Inflammatory macrophage treated with lipopolysaccharide for 4 hours (primary cell): ENCODE data around the gene RPL10A.

Experiments
- DNase-seq: peaks from one replicate; pipeline ENCODE4 v3.0.0-alpha.2; 2020

The RPL10A gene

GRCh38 chr6:35477028-35477427 lies 8.8 kb downstream of the RPL10A start:
- no peak for DNase-seq

- no peak for DNase-seq
Observed at GRCh38 chr6:35477551-35478179, 9.5 kb downstream of the RPL10A start.

- DNase-seq = no peak
Observed at GRCh38 chr6:35478259-35478658, 10.1 kb downstream of the RPL10A start.

GRCh38 chr6:35480176-35480575 lies 12.0 kb downstream of the RPL10A start:
- DNase-seq = no peak

- DNase-seq = no peak
Observed at GRCh38 chr6:35481226-35481625, 13.0 kb downstream of the RPL10A start.

- no peak for DNase-seq
Observed at GRCh38 chr6:35483062-35483461, 14.9 kb downstream of the RPL10A start.

- no peak for DNase-seq
Observed at GRCh38 chr6:35483490-35483889, 15.3 kb downstream of the RPL10A start.

- no peak for DNase-seq
Observed at GRCh38 chr6:35483893-35484645, 15.9 kb downstream of the RPL10A start.

GRCh38 chr6:35484921-35485392 lies 16.8 kb downstream of the RPL10A start:
- peak; percentile 79 for DNase-seq

- DNase-seq = no peak
Observed at GRCh38 chr6:35485402-35485877, 17.2 kb downstream of the RPL10A start.

GRCh38 chr6:35486005-35486925 lies 18.1 kb downstream of the RPL10A start:
- no peak for DNase-seq

- DNase-seq = peak; percentile 75
Observed at GRCh38 chr6:35487658-35488516, 19.7 kb downstream of the RPL10A start.

- DNase-seq = no peak
Observed at GRCh38 chr6:35488517-35488862, 20.3 kb downstream of the RPL10A start.

GRCh38 chr6:35489066-35489465 lies 20.9 kb downstream of the RPL10A start:
- DNase-seq = no peak

GRCh38 chr6:35489995-35490791 lies 22.0 kb downstream of the RPL10A start:
- DNase-seq = no peak

- no peak for DNase-seq
Observed at GRCh38 chr6:35490821-35491557, 22.8 kb downstream of the RPL10A start.

GRCh38 chr6:35491558-35492257 lies 23.5 kb downstream of the RPL10A start:
- DNase-seq = no peak

GRCh38 chr6:35492258-35492973 lies 24.2 kb downstream of the RPL10A start:
- DNase-seq = no peak

- peak; percentile 55 for DNase-seq
Observed at GRCh38 chr6:35492974-35493284, 24.7 kb downstream of the RPL10A start.
